GM19025 (cell line): ENCODE measurements around the gene CDKL4.
"Not testable (repeated sequence)": the region's sequence is repeated elsewhere in the genome, so short reads cannot be mapped to it uniquely, and the experiment has no call there.

ENCODE experiments used
- ATAC-seq: cut with Tn5 transposase; IDR thresholded peaks from one replicate; pipeline ENCODE4 v1.9.1; 2021; ENCODE audit warnings: mild to moderate bottlenecking, low read depth, moderate library complexity; ENCODE audit not compliant: unreplicated experiment

Gene CDKL4

GRCh38 chr2:39181297-39181696 is 62.5 kb downstream of the CDKL4 start:
- no peak for ATAC-seq

GRCh38 chr2:39179974-39180960 is 63.5 kb downstream of the CDKL4 start:
- no peak for ATAC-seq

GRCh38 chr2:39178756-39179155 is 65.0 kb downstream of the CDKL4 start:
- no peak for ATAC-seq

- ATAC-seq, result no peak
These were observed 66.8 kb downstream of the CDKL4 start for GRCh38 chr2:39176997-39177396.

- no peak for ATAC-seq
These were observed 68.6 kb downstream of the CDKL4 start for GRCh38 chr2:39175026-39175812.

- no peak for ATAC-seq
These were observed 69.7 kb downstream of the CDKL4 start for GRCh38 chr2:39174022-39174421.

GRCh38 chr2:39172047-39172706 is 71.6 kb downstream of the CDKL4 start:
- not testable (repeated sequence) for ATAC-seq

GRCh38 chr2:39171621-39172020 is 72.1 kb downstream of the CDKL4 start:
- ATAC-seq, result no peak

- no peak for ATAC-seq
These were observed 79.7 kb downstream of the CDKL4 start for GRCh38 chr2:39164089-39164488.

- ATAC-seq, result no peak
These were observed 82.8 kb downstream of the CDKL4 start for GRCh38 chr2:39160982-39161381.

GRCh38 chr2:39159283-39159682 is 84.5 kb downstream of the CDKL4 start:
- no peak for ATAC-seq

- ATAC-seq, result no peak
These were observed 85.4 kb downstream of the CDKL4 start for GRCh38 chr2:39158351-39158750.

- ATAC-seq, result no peak
These were observed 86.9 kb downstream of the CDKL4 start for GRCh38 chr2:39156846-39157245.

GRCh38 chr2:39156107-39156506 is 87.7 kb downstream of the CDKL4 start:
- no peak for ATAC-seq

- ATAC-seq, result not testable (repeated sequence)
These were observed 88.2 kb downstream of the CDKL4 start for GRCh38 chr2:39155573-39155972.

- no peak for ATAC-seq
These were observed 88.8 kb downstream of the CDKL4 start for GRCh38 chr2:39154944-39155343.

GRCh38 chr2:39153312-39153711 is 90.5 kb downstream of the CDKL4 start:
- ATAC-seq, result no peak

GRCh38 chr2:39152504-39152903 is 91.3 kb downstream of the CDKL4 start:
- no peak for ATAC-seq

- ATAC-seq, result no peak
These were observed 92.8 kb downstream of the CDKL4 start for GRCh38 chr2:39150890-39151497.

GRCh38 chr2:39150102-39150562 is 93.6 kb downstream of the CDKL4 start:
- no peak for ATAC-seq
